H9 (cell line): Measurements from ENCODE around the gene MAP1S. TPM values are rescaled to one million over a fixed set of nuclear protein-coding genes. Genes with fewer than 3 reads are reported as not detected.
"Not testable (repeated sequence)": the region's sequence is repeated elsewhere in the genome, so short reads cannot be mapped to it uniquely, and the experiment has no call there.

Experiments used
- DNase-seq: peaks from one replicate; pipeline ENCODE4 v3.0.0-alpha.2; 2017
- H2AFZ ChIP-seq: one replicate; pipeline ENCODE4 v1.6.1; 2013; ENCODE audit warnings: mild to moderate bottlenecking, low read length, control low read depth, moderate library complexity
- H2AK5ac ChIP-seq: 2 replicates; pipeline ENCODE4 v1.6.1; 2013; ENCODE audit warnings: low read length, control low read depth, mixed read lengths; ENCODE audit not compliant: insufficient read length
- H2BK120ac ChIP-seq: one replicate; pipeline ENCODE4 v1.6.1; 2013; ENCODE audit warnings: low read depth, mild to moderate bottlenecking, low read length, control low read depth, inconsistent platforms; ENCODE audit not compliant: poor library complexity, severe bottlenecking
- H2BK12ac ChIP-seq: 2 replicates; pipeline ENCODE4 v1.6.1; 2013; ENCODE audit warnings: low read length, control low read depth, mixed read lengths, low read depth; ENCODE audit not compliant: insufficient read length
- H2BK15ac ChIP-seq: 2 replicates; pipeline ENCODE4 v1.6.1; 2013; ENCODE audit warnings: low read depth, low read length, control low read depth
- H2BK20ac ChIP-seq: one replicate; pipeline ENCODE4 v1.6.1; 2013; ENCODE audit warnings: low read depth, mild to moderate bottlenecking, low read length, control low read depth, inconsistent platforms; ENCODE audit not compliant: poor library complexity, severe bottlenecking
- H2BK5ac ChIP-seq: 2 replicates; pipeline ENCODE4 v1.6.1; 2013; ENCODE audit warnings: low read length, control low read depth, mixed read lengths; ENCODE audit not compliant: insufficient read length
- H3K14ac ChIP-seq: 2 replicates; pipeline ENCODE4 v1.6.1; 2013; ENCODE audit warnings: low read length, control low read depth; ENCODE audit not compliant: insufficient read depth
- H3K18ac ChIP-seq: 2 replicates; pipeline ENCODE4 v1.6.1; 2013; ENCODE audit warnings: low read depth, mild to moderate bottlenecking, mixed read lengths, low read length, control low read depth; ENCODE audit not compliant: insufficient read length
- H3K23ac ChIP-seq: 2 replicates; pipeline ENCODE4 v1.6.1; 2013; ENCODE audit warnings: low read length, control low read depth, mixed read lengths, low read depth; ENCODE audit not compliant: insufficient read length
- H3K23me2 ChIP-seq: 2 replicates; pipeline ENCODE4 v1.6.1; 2013; ENCODE audit warnings: low read depth, mild to moderate bottlenecking, mixed read lengths, low read length, control low read depth; ENCODE audit not compliant: insufficient read length, poor library complexity, severe bottlenecking
- H3K27ac ChIP-seq: 2 replicates; pipeline ENCODE4 v1.5.1; 2013; ENCODE audit warnings: low read length, control low read depth, mixed read lengths, low read depth; ENCODE audit not compliant: insufficient read length
- H3K27me3 ChIP-seq: 2 replicates; pipeline ENCODE4 v1.6.1; 2013; ENCODE audit warnings: low read length, control low read depth, inconsistent platforms; ENCODE audit not compliant: insufficient read depth
- H3K4ac ChIP-seq: 2 replicates; pipeline ENCODE4 v1.6.1; 2013; ENCODE audit warnings: low read depth, mild to moderate bottlenecking, control low read depth, inconsistent platforms, low read length, moderate library complexity
- H3K4me1 ChIP-seq: 2 replicates; pipeline ENCODE4 v1.6.1; 2013; ENCODE audit warnings: low read length, control low read depth, inconsistent platforms; ENCODE audit not compliant: insufficient read depth
- H3K4me2 ChIP-seq: 2 replicates; pipeline ENCODE4 v1.6.1; 2013; ENCODE audit warnings: low read length, control low read depth, mixed read lengths; ENCODE audit not compliant: insufficient read length, insufficient read depth
- H3K56ac ChIP-seq: 2 replicates; pipeline ENCODE4 v1.6.1; 2013; ENCODE audit warnings: low read depth, mild to moderate bottlenecking, mixed read lengths, low read length, control low read depth; ENCODE audit not compliant: insufficient read length
- H3K79me1 ChIP-seq: 2 replicates; pipeline ENCODE4 v1.6.1; 2013; ENCODE audit warnings: low read depth, mild to moderate bottlenecking, moderate library complexity, low read length, control low read depth, inconsistent platforms; ENCODE audit not compliant: insufficient read depth, poor library complexity, severe bottlenecking
- H3K79me2 ChIP-seq: 2 replicates; pipeline ENCODE4 v1.6.1; 2013; ENCODE audit warnings: low read length, control low read depth, inconsistent platforms; ENCODE audit not compliant: insufficient read depth
- H3K9ac ChIP-seq: 2 replicates; pipeline ENCODE4 v1.6.1; 2013; ENCODE audit warnings: low read length, control low read depth, mixed read lengths; ENCODE audit not compliant: insufficient read length; ENCODE audit errors: extremely low read depth
- H3K9me3 ChIP-seq: one replicate; pipeline ENCODE4 v1.6.1; 2013; ENCODE audit warnings: low read depth, low read length, inconsistent platforms; ENCODE audit not compliant: control insufficient read depth
- H3T11ph ChIP-seq: one replicate; pipeline ENCODE4 v1.6.1; 2013; ENCODE audit warnings: mild to moderate bottlenecking, low read length, control low read depth, inconsistent platforms
- H4K20me1 ChIP-seq: one replicate; pipeline ENCODE4 v1.6.1; 2013; ENCODE audit not compliant: control insufficient read depth, insufficient read length, insufficient read depth
- H4K5ac ChIP-seq: 2 replicates; pipeline ENCODE4 v1.6.1; 2013; ENCODE audit warnings: low read depth, mild to moderate bottlenecking, mixed read lengths, low read length, control low read depth; ENCODE audit not compliant: insufficient read length
- H4K8ac ChIP-seq: replicated peaks from 2 replicates; pipeline ENCODE4 v1.6.1; 2013; ENCODE audit warnings: low read length, control low read depth, mixed read lengths, low read depth; ENCODE audit not compliant: insufficient read length
- H4K91ac ChIP-seq: 2 replicates; pipeline ENCODE4 v1.6.1; 2013; ENCODE audit warnings: low read depth, mild to moderate bottlenecking, moderate library complexity, mixed read lengths, low read length, control low read depth; ENCODE audit not compliant: insufficient read length
- H3K27ac Mint-ChIP-seq, 3 experiments: 2 replicates in 2 of 3; 3 replicates in 1 of 3; pipeline ENCODE4 v1.8.0; 2020 to 2021; ENCODE audit warnings: mixed read lengths in 3 of 3, mild to moderate bottlenecking in 1 of 3, moderate library complexity in 1 of 3
- H3K27me3 Mint-ChIP-seq: 2 replicates; pipeline ENCODE4 v1.8.0; 2021; ENCODE audit warnings: low read depth, mild to moderate bottlenecking, moderate library complexity, mixed read lengths
- H3K36me3 Mint-ChIP-seq, 3 experiments: 2 replicates in 2 of 3; 3 replicates in 1 of 3; pipeline ENCODE4 v1.8.0; 2020 to 2021; ENCODE audit warnings: low read depth in 3 of 3, mixed read lengths in 3 of 3; ENCODE audit not compliant: insufficient read depth in 1 of 3
- H3K4me1 Mint-ChIP-seq, 2 experiments: 2 replicates each; pipeline ENCODE4 v1.8.0; 2020; ENCODE audit warnings: mixed read lengths in 2 of 2
- H3K4me3 Mint-ChIP-seq, 2 experiments: 2 replicates in 1 of 2; 3 replicates in 1 of 2; pipeline ENCODE4 v1.8.0; 2020 to 2021; ENCODE audit warnings: mild to moderate bottlenecking in 2 of 2, mixed read lengths in 2 of 2, moderate library complexity in 1 of 2
- H3K9me3 Mint-ChIP-seq, 2 experiments: 2 replicates in 1 of 2; 3 replicates in 1 of 2; pipeline ENCODE4 v1.8.0; 2020; ENCODE audit warnings: mild to moderate bottlenecking in 2 of 2, mixed read lengths in 2 of 2, moderate library complexity in 1 of 2
- CTCF ChIP-seq: fragments of 200-600 bp; sonication (generic); conservative IDR thresholded peaks from 3 replicates; pipeline ENCODE4 v1.8.0; 2021; ENCODE audit warnings: antibody characterized with exemption, mild to moderate bottlenecking
- WGBS: extraction: QIAGEN DNeasy Blood & Tissue Kit; methylation state at CpG from one replicate; pipeline ENCODE4 v1.1.7; 2013; ENCODE audit warnings: missing lambda C conversion rate, low lambda C conversion rate, mixed read lengths; ENCODE audit not compliant: insufficient read length; ENCODE audit errors: extremely low coverage; 5-methylcytosine and 5-hydroxymethylcytosine counted together
- total RNA-seq: library from RNA; stranded (reverse); gene quantifications from 2 replicates; pipeline ENCODE4 v1.2.1, GENCODE V29; 2021

The MAP1S gene
- total RNA-seq, 1 experiment from 2014 or later = 160 TPM

GRCh38 chr19:17780781-17781180 lies 61.5 kb downstream of the MAP1S start:
- Histone ChIP-seq H3K23ac (no peak overlapping the region), H3K4ac (no peak overlapping the region), H3K56ac (no peak overlapping the region), H2BK20ac (no peak overlapping the region), H3K14ac (no peak overlapping the region), H2AK5ac (no peak overlapping the region), H3K4me1 (no peaks in the 10 kb centered on the region), H3K79me2 (no peaks in the 10 kb centered on the region), H3K79me1 (no peaks in the 10 kb centered on the region), H2BK120ac (no peak overlapping the region), H4K8ac (no peak overlapping the region), H3K9me3 (no peaks in the 10 kb centered on the region), H3K9ac (no peak overlapping the region), H3K23me2 (peaks cover 13% of the 10 kb centered on the region), H3K27ac (no peak overlapping the region), H3K18ac (no peak overlapping the region), H3T11ph (no peak overlapping the region), H2BK5ac (no peak overlapping the region), H4K20me1 (peaks cover 2% of the 10 kb centered on the region), H2BK12ac (no peak overlapping the region), H3K4me2 (no peak overlapping the region), H2AFZ (no peak overlapping the region), H2BK15ac (no peak overlapping the region), H4K5ac (no peak overlapping the region), H3K27me3 (no peaks in the 10 kb centered on the region), H4K91ac (no peak overlapping the region)
- Mint-ChIP-seq H3K4me3 (no peak overlapping the region; a peak in 1 of 5 replicates), H3K4me1 (peaks cover 13 to 21% of the 10 kb centered on the region in 2 experiments), H3K27ac (no peak overlapping the region), H3K27me3 (0 out of 2 replicates have a peak, but pooled peaks cover 2% of the 10 kb centered on the region), H3K36me3 (peaks cover 9 to 15% (median 9%) of the 10 kb centered on the region in 3 experiments; a peak in 5 of 7 replicates), H3K9me3 (peaks cover 0 to 2% of the 10 kb centered on the region in 2 experiments; a peak in 1 of 5 replicates)
- no peak for DNase-seq
- no peak for TF ChIP-seq CTCF
- WGBS = no CpG with 5 or more reads among the region's 2 CpGs

DNA sequence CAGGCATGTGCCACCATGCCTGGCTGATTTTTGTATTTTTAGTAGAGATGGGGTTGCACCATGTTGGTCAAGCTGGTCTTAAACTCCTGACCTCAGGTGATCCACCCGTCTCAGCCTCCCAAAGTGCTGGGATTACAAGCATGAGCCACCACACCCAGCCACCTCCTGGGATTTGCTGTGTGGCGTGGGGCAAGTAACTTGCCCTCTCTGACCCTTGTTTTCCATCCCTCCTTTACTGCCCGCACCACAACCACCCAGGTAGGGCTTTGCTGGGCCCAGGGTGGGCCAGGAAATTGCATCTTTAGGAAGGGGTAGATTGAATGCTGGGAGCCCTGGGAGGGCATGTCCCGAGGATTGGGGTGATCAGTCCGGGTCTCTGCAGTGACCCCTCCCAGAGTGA lies 64.4 kb downstream of the MAP1S start:
- H3K4ac ChIP-seq, H3K9me3 Mint-ChIP-seq, H3K18ac ChIP-seq, H4K8ac ChIP-seq, H3T11ph ChIP-seq, H3K9me3 ChIP-seq, H3K27ac ChIP-seq, H2BK15ac ChIP-seq, H2AFZ ChIP-seq, H3K4me3 Mint-ChIP-seq, H3K4me1 ChIP-seq, H2BK5ac ChIP-seq, H2AK5ac ChIP-seq, H2BK12ac ChIP-seq, H4K5ac ChIP-seq, H2BK20ac ChIP-seq, H3K27me3 ChIP-seq, H3K27me3 Mint-ChIP-seq, H3K9ac ChIP-seq, DNase-seq, H3K4me2 ChIP-seq, H2BK120ac ChIP-seq, H3K79me2 ChIP-seq, H4K91ac ChIP-seq, H3K56ac ChIP-seq, H3K79me1 ChIP-seq, H3K23me2 ChIP-seq, H4K20me1 ChIP-seq, H3K23ac ChIP-seq, H3K14ac ChIP-seq: not testable (repeated sequence)
- Mint-ChIP-seq H3K4me1 (peaks cover 13 to 17% of the 10 kb centered on the region in 2 experiments), H3K27ac (peak overlapping the region in 1 of 3 experiments; percentile 57; a peak in 1 of 7 replicates), H3K36me3 (peaks cover 11 to 19% (median 15%) of the 10 kb centered on the region in 3 experiments; a peak in 5 of 7 replicates)
- no CpG with 5 or more reads among the region's 5 CpGs for WGBS
